Mesendoderm (in vitro differentiated cells): Measurements from ENCODE around the gene RNF31.

Experiments
- DNase-seq: peaks from one replicate; pipeline ENCODE4 v3.0.0; 2013
- H2AK5ac ChIP-seq: 2 replicates; pipeline ENCODE4 v1.6.1; 2013; ENCODE audit warnings: low read length, inconsistent platforms
- H2BK120ac ChIP-seq: 2 replicates; pipeline ENCODE4 v1.6.1; 2013; ENCODE audit warnings: low read depth, mild to moderate bottlenecking, low read length, moderate library complexity, mixed read lengths
- H2BK15ac ChIP-seq: replicated peaks from 2 replicates; pipeline ENCODE4 v1.6.1; 2013; ENCODE audit warnings: low read depth, mild to moderate bottlenecking, moderate library complexity
- H2BK5ac ChIP-seq: 2 replicates; pipeline ENCODE4 v1.6.1; 2013; ENCODE audit warnings: low read length, inconsistent platforms
- H3K18ac ChIP-seq: 2 replicates; pipeline ENCODE4 v1.6.1; 2013; ENCODE audit warnings: mild to moderate bottlenecking, low read length, mixed read lengths
- H3K23ac ChIP-seq: one replicate; pipeline ENCODE4 v1.6.1; 2013; ENCODE audit warnings: low read length
- H3K27ac ChIP-seq: 2 replicates; pipeline ENCODE4 v1.5.1; 2013; ENCODE audit warnings: low read depth, mild to moderate bottlenecking, inconsistent platforms, low read length, moderate library complexity
- H3K27me3 ChIP-seq: 2 replicates; pipeline ENCODE4 v1.6.1; 2013; ENCODE audit warnings: low read length, control low read depth, mild to moderate bottlenecking, inconsistent platforms; ENCODE audit not compliant: insufficient read depth, poor library complexity
- H3K36me3 ChIP-seq: 2 replicates; pipeline ENCODE4 v1.6.1; 2013; ENCODE audit warnings: low read length, inconsistent platforms; ENCODE audit not compliant: control insufficient read depth, insufficient read depth
- H3K4ac ChIP-seq: one replicate; pipeline ENCODE4 v1.6.1; 2013; ENCODE audit warnings: low read depth, mild to moderate bottlenecking, low read length, moderate library complexity
- H3K4me1 ChIP-seq: 2 replicates; pipeline ENCODE4 v1.6.1; 2013; ENCODE audit warnings: low read depth, low read length, inconsistent platforms; ENCODE audit not compliant: control insufficient read depth
- H3K4me2 ChIP-seq: 2 replicates; pipeline ENCODE4 v1.6.1; 2013; ENCODE audit warnings: low read length
- H3K4me3 ChIP-seq: 2 replicates; pipeline ENCODE4 v1.5.1; 2013; ENCODE audit warnings: mild to moderate bottlenecking, low read length
- H3K56ac ChIP-seq: one replicate; pipeline ENCODE4 v1.6.1; 2013; ENCODE audit warnings: low read length
- H3K79me1 ChIP-seq: 2 replicates; pipeline ENCODE4 v1.6.1; 2013; ENCODE audit warnings: low read length, inconsistent platforms
- H3K79me2 ChIP-seq: 2 replicates; pipeline ENCODE4 v1.6.1; 2013; ENCODE audit warnings: mild to moderate bottlenecking, low read length; ENCODE audit not compliant: control insufficient read depth, insufficient read depth
- H3K9ac ChIP-seq: 2 replicates; pipeline ENCODE4 v1.6.1; 2013; ENCODE audit warnings: low read length, inconsistent platforms
- H4K5ac ChIP-seq: one replicate; pipeline ENCODE4 v1.6.1; 2013; ENCODE audit warnings: low read length
- H4K8ac ChIP-seq: one replicate; pipeline ENCODE4 v1.6.1; 2013; ENCODE audit warnings: low read depth, mild to moderate bottlenecking, control low read depth, low read length, moderate library complexity
- WGBS: extraction: QIAGEN DNeasy Blood & Tissue Kit; methylation state at CpG from one replicate; pipeline ENCODE4 v1.1.7; 2013; ENCODE audit warnings: low lambda C conversion rate, missing lambda C conversion rate; ENCODE audit not compliant: insufficient coverage; ENCODE audit errors: extremely low coverage; 5-methylcytosine and 5-hydroxymethylcytosine counted together

Gene RNF31

DNA sequence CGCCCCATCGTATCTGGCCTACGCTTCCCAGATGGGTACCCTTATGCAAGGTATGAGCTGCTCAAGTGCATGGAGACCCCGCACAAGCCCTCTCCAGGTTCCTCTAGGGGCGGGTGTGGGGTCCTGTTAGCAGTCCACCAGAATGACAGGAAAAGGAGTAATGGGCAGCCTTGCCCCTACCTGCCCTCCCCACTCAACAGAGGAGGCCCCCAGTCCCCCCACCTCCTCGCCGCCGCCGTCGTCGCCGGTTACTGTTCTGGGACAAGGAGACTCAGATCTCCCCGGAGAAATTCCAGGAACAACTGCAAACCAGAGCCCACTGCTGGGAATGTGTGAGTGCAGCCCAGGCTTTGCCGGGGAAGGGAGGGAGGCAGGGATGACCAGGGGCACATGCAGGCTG, 30.6 kb downstream of the RNF31 start:
- no peak overlapping the region for H2BK15ac ChIP-seq
- no peak overlapping the region for H3K56ac ChIP-seq
- no peak overlapping the region for H4K8ac ChIP-seq
- H2AK5ac ChIP-seq = no peak overlapping the region
- H3K4me2 ChIP-seq = no peak overlapping the region
- WGBS = no CpG with 5 or more reads among the region's 14 CpGs
- no peak overlapping the region for H4K5ac ChIP-seq
- H3K23ac ChIP-seq = no peak overlapping the region
- H3K27me3 ChIP-seq = no peaks in the 10 kb centered on the region
- H2BK5ac ChIP-seq = no peak overlapping the region
- no peak overlapping the region for H3K4ac ChIP-seq
- no peak overlapping the region for H2BK120ac ChIP-seq
- H3K27ac ChIP-seq = no peak overlapping the region
- no peak overlapping the region for H3K18ac ChIP-seq
- H3K79me2 ChIP-seq = no peaks in the 10 kb centered on the region
- H3K4me1 ChIP-seq = no peaks in the 10 kb centered on the region
- H3K9ac ChIP-seq = no peak overlapping the region
- DNase-seq = no peak
- no peaks in the 10 kb centered on the region for H3K79me1 ChIP-seq
- no peak overlapping the region for H3K4me3 ChIP-seq
- H3K36me3 ChIP-seq = peaks cover 11% of the 10 kb centered on the region

DNA sequence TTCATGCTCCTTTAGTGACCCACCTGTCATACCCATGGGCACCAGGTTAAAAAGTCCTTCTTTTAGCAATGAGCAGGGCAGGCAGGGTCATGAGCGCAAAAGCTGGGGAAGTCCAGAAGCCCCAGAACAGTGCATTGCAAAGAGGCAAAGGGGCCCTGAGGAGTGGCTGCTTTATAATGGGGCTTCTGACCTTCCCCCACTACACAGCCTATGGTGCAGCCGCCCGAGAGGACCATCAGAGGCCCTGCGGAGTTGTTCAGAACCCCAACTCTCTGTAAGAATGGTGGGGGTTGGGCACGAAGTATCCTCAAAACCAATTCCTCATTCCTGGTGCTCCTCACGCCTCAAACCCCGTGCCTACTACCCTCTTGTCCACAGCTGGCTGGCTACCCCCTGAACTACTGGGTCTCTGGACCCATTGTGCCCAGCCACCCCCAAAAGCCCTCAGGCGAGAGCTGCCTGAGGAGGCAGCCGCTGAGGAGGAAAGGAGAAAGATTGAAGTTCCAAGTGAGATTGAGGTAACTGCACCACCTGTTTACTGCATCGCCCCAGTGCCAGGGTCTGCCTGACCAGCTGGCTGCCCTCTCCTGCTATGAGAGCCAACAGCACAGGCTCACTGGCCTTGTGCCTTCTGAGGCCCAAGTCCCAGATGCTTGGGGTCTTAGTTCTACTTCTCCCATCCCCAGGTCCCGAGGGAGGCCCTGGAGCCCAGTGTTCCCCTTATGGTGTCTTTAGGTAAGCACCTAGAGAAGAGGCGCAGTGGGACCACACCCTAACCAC, 31.3 kb downstream of the RNF31 start:
- no peak for DNase-seq
- H2BK5ac ChIP-seq = no peak overlapping the region
- H3K27ac ChIP-seq = no peak overlapping the region
- no peak overlapping the region for H3K4me2 ChIP-seq
- H4K8ac ChIP-seq = no peak overlapping the region
- no peak overlapping the region for H3K56ac ChIP-seq
- H3K36me3 ChIP-seq = peaks cover 12% of the 10 kb centered on the region
- H3K79me1 ChIP-seq = no peaks in the 10 kb centered on the region
- H4K5ac ChIP-seq = no peak overlapping the region
- no peak overlapping the region for H3K9ac ChIP-seq
- no peak overlapping the region for H3K4ac ChIP-seq
- H2BK120ac ChIP-seq = no peak overlapping the region
- H3K4me1 ChIP-seq = no peaks in the 10 kb centered on the region
- no peak overlapping the region for H2BK15ac ChIP-seq
- H3K79me2 ChIP-seq = no peaks in the 10 kb centered on the region
- no peak overlapping the region for H3K4me3 ChIP-seq
- no peak overlapping the region for H2AK5ac ChIP-seq
- no CpG with 5 or more reads among the region's 12 CpGs for whole genome bisulfite sequencing
- H3K18ac ChIP-seq = no peak overlapping the region
- H3K23ac ChIP-seq = no peak overlapping the region
- H3K27me3 ChIP-seq = no peaks in the 10 kb centered on the region

DNA sequence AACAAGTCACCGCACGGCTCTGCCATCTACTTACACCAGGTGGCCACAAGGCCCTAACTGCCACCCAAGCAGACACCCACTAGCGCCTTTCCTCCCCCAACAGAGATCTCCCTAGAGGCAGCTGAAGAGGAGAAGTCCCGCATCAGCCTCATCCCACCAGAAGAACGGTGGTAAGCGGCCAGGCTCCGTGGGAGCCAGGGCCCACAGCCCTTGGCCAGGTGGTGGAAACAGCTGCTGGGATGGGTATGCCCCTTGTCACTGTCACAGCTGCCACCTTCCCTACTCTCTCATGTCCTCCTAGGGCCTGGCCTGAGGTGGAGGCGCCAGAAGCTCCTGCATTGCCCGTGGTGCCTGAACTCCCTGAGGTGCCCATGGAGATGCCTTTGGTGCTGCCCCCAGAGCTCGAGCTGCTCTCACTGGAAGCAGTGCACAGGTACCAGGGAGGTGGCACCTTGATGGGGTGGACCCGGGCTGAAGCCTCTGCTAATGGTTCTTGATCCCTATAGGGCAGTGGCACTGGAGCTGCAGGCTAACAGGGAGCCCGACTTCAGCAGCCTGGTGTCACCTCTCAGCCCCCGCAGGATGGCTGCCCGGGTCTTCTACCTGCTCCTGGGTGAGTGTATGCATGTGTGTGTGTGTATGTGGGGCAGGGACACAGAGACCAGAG, 32.1 kb downstream of the RNF31 start:
- Histone ChIP-seq H3K36me3 (peaks cover 12% of the 10 kb centered on the region), H2BK5ac (no peak overlapping the region), H3K9ac (no peak overlapping the region), H3K4me3 (no peak overlapping the region), H3K18ac (no peak overlapping the region), H2BK15ac (no peak overlapping the region), H3K23ac (no peak overlapping the region), H3K4ac (no peak overlapping the region), H3K79me2 (no peaks in the 10 kb centered on the region), H3K4me2 (no peak overlapping the region), H3K4me1 (no peaks in the 10 kb centered on the region), H4K8ac (no peak overlapping the region), H4K5ac (no peak overlapping the region), H3K27ac (no peak overlapping the region), H3K79me1 (no peaks in the 10 kb centered on the region), H2BK120ac (no peak overlapping the region), H2AK5ac (no peak overlapping the region), H3K27me3 (no peaks in the 10 kb centered on the region), H3K56ac (no peak overlapping the region)
- no CpG with 5 or more reads among the region's 14 CpGs for WGBS
- DNase-seq = no peak

DNA sequence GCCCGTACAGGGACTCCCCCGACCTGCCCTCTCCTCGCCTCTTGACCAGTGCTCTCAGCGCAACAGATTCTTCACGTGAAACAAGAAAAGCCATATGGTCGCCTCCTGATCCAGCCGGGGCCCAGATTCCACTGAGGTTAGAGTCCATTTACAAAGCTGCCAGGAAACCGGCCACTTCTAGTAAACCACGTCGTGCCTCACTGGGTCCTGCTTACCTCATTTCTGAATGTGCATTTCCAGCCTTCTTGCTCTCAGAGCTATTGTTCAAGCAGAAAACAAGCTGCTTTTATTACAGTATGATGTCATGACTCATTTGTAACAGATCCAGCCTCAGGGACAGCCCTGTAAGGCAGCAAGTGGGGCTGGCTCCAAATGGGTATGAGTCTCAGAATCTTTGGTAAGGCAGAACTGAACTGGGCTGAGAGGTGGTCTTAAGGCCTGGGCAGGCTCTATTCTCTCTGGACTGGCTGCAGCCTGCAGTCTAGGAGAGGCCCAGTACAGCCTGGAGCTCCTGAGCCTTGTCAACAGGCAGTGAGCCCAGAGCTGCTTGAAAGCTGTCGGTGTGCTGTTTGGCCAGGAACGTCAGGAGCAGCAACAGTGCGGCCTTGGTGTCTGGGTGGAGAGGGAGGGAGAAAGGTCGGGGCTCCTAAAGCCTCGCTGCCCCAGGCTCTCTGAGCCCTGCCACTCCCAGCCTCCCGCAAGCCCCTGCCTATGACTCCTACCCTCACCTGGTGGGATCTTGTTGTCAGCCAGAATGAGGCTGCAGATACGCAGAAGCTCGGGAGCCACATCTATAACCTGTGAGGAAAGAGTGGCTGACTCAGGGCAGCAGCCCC, 32.9 kb downstream of the RNF31 start:
- no peak overlapping the region for H3K4me3 ChIP-seq
- H3K23ac ChIP-seq = no peak overlapping the region
- DNase-seq = no peak
- H2BK15ac ChIP-seq = no peak overlapping the region
- H3K56ac ChIP-seq = no peak overlapping the region
- H2BK5ac ChIP-seq = no peak overlapping the region
- H4K5ac ChIP-seq = no peak overlapping the region
- WGBS = no CpG with 5 or more reads among the region's 18 CpGs
- no peaks in the 10 kb centered on the region for H3K27me3 ChIP-seq
- peaks cover 15% of the 10 kb centered on the region for H3K36me3 ChIP-seq
- no peak overlapping the region for H3K27ac ChIP-seq
- no peak overlapping the region for H3K4ac ChIP-seq
- no peak overlapping the region for H2BK120ac ChIP-seq
- H3K4me1 ChIP-seq = no peaks in the 10 kb centered on the region
- H4K8ac ChIP-seq = no peak overlapping the region
- no peak overlapping the region for H3K9ac ChIP-seq
- H3K79me1 ChIP-seq = no peaks in the 10 kb centered on the region
- no peaks in the 10 kb centered on the region for H3K79me2 ChIP-seq
- H3K18ac ChIP-seq = no peak overlapping the region
- no peak overlapping the region for H3K4me2 ChIP-seq
- H2AK5ac ChIP-seq = no peak overlapping the region

DNA sequence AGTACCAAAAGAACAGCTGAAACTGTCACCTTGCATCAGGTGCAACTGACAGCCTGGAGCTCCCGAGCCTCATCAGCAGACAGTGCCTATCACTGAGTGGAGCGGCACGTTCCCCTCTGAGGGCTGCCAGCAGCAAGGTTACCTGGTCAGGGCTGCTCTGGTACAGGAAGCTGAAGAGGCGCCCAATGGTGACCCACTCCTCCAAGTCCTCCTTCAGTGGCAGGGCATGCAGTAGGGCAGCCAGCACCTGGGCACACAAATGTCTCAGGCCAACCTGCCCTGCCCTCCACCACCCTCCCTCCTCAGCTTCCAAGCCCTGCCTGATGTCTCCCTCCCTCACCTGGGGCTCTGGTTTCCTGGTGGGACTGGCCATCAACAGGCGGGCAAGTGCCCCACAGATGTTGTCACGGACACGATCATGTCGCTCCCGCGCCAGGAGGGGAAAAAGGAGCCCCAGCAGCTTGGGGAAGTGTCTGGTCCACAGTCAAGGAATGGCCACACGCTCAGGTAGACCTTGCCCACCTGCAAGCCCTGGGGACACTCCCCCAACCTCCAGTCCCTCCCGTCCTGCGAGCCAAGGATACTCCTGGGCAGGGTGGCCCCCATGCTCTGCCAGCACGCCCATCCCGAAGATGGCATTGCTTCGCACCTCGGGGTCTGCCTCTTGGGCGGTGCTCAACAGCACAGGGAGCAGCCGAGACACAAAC, 34.2 kb downstream of the RNF31 start:
- Histone ChIP-seq H3K23ac (no peak overlapping the region), H3K27ac (no peak overlapping the region), H3K79me2 (no peaks in the 10 kb centered on the region), H3K9ac (no peak overlapping the region), H3K18ac (no peak overlapping the region), H4K8ac (no peak overlapping the region), H3K36me3 (peaks cover 21% of the 10 kb centered on the region), H3K4me3 (no peak overlapping the region), H4K5ac (no peak overlapping the region), H3K4me2 (no peak overlapping the region), H3K79me1 (peaks cover 1% of the 10 kb centered on the region), H3K4ac (no peak overlapping the region), H3K4me1 (no peaks in the 10 kb centered on the region), H3K56ac (no peak overlapping the region), H2BK5ac (no peak overlapping the region), H2BK15ac (no peak overlapping the region), H2AK5ac (no peak overlapping the region), H3K27me3 (no peaks in the 10 kb centered on the region), H2BK120ac (no peak overlapping the region)
- DNase-seq = no peak
- no CpG with 5 or more reads among the region's 19 CpGs for WGBS
